Neural progenitor cell (in vitro differentiated cells): ENCODE results near the gene PCCA. TPM values are rescaled to one million over a fixed set of nuclear protein-coding genes. Genes with fewer than 3 reads are reported as not detected.

Source experiments
- DNase-seq: peaks from one replicate; pipeline ENCODE4 v3.0.0-alpha.2; 2016; ENCODE audit warnings: low spot score
- H2AFZ ChIP-seq: fragments of 200-600 bp; sonication (generic); replicated peaks from 2 replicates; pipeline ENCODE4 v1.6.1; 2016; ENCODE audit warnings: antibody characterized with exemption
- H3F3A ChIP-seq: fragments of 200-600 bp; sonication (generic); 2 replicates; pipeline ENCODE4 v1.6.1; 2016; ENCODE audit warnings: antibody characterized with exemption, low read depth
- H3K27ac ChIP-seq: fragments of 200-600 bp; sonication (generic); 2 replicates; pipeline ENCODE4 v1.5.1; 2016; ENCODE audit warnings: mild to moderate bottlenecking
- H3K27me3 ChIP-seq: fragments of 200-600 bp; sonication (generic); 2 replicates; pipeline ENCODE4 v1.6.1; 2016; ENCODE audit warnings: mild to moderate bottlenecking, moderate library complexity
- H3K36me3 ChIP-seq: fragments of 200-600 bp; sonication (generic); 2 replicates; pipeline ENCODE4 v1.5.1; 2016
- H3K4me1 ChIP-seq: fragments of 200-600 bp; sonication (generic); 2 replicates; pipeline ENCODE4 v1.6.1; 2016; ENCODE audit warnings: mixed run types
- H3K4me2 ChIP-seq: fragments of 200-600 bp; sonication (generic); 2 replicates; pipeline ENCODE4 v1.6.1; 2016
- H3K4me3 ChIP-seq: fragments of 200-600 bp; sonication (generic); 2 replicates; pipeline ENCODE4 v1.5.1; 2016
- H3K79me2 ChIP-seq: fragments of 200-600 bp; sonication (generic); 2 replicates; pipeline ENCODE4 v1.6.1; 2016; ENCODE audit warnings: low read depth
- H3K9ac ChIP-seq: fragments of 200-600 bp; sonication (generic); 2 replicates; pipeline ENCODE4 v1.6.1; 2016
- H3K9me3 ChIP-seq: fragments of 200-600 bp; sonication (generic); 2 replicates; pipeline ENCODE4 v1.5.1; 2016; ENCODE audit warnings: low read depth
- H4K20me1 ChIP-seq: fragments of 200-600 bp; sonication (generic); 2 replicates; pipeline ENCODE4 v1.6.1; 2016; ENCODE audit warnings: low read depth
- H3K27ac Mint-ChIP-seq: 3 replicates; pipeline ENCODE4 v1.8.0; 2021; ENCODE audit warnings: mixed read lengths
- H3K27me3 Mint-ChIP-seq: 2 replicates; pipeline ENCODE4 v1.8.0; 2022; ENCODE audit warnings: low read depth, mild to moderate bottlenecking, inconsistent platforms, moderate library complexity, mixed read lengths; ENCODE audit not compliant: insufficient read depth
- H3K36me3 Mint-ChIP-seq: 3 replicates; pipeline ENCODE4 v1.8.0; 2021; ENCODE audit warnings: mixed read lengths
- H3K4me1 Mint-ChIP-seq: 3 replicates; pipeline ENCODE4 v1.8.0; 2021; ENCODE audit warnings: mixed read lengths
- H3K4me3 Mint-ChIP-seq: 3 replicates; pipeline ENCODE4 v1.8.0; 2021; ENCODE audit warnings: mild to moderate bottlenecking, moderate library complexity, mixed read lengths
- H3K9me3 Mint-ChIP-seq: 3 replicates; pipeline ENCODE4 v1.8.0; 2020; ENCODE audit warnings: mixed read lengths
- EZH2 ChIP-seq: fragments of 200-600 bp; sonication (generic); IDR thresholded peaks from 2 replicates; pipeline ENCODE4 v1.6.1; 2017; ENCODE audit warnings: antibody characterized with exemption, mild to moderate bottlenecking, moderate library complexity
- EZH2phosphoT487 ChIP-seq: fragments of 200-600 bp; sonication (generic); IDR thresholded peaks from 2 replicates; pipeline ENCODE4 v1.6.1; 2017; ENCODE audit warnings: antibody characterized with exemption
- total RNA-seq: library from RNA; depleted of rRNA; stranded (reverse); fragments of >200 nt; gene quantifications from 2 replicates; pipeline ENCODE4 v1.2.3, GENCODE V29; 2015; ENCODE audit warnings: low replicate concordance
- TF ChIP-seq, protein P1 (sequence below): fragments of 200-600 bp; sonication (generic); IDR thresholded peaks from 2 replicates; pipeline ENCODE4 v1.5.1; 2017; ENCODE audit warnings: antibody characterized with exemption, mild to moderate bottlenecking

PCCA gene
- total RNA-seq, 1 donor from 2014 or later = 60.6 TPM

DNA sequence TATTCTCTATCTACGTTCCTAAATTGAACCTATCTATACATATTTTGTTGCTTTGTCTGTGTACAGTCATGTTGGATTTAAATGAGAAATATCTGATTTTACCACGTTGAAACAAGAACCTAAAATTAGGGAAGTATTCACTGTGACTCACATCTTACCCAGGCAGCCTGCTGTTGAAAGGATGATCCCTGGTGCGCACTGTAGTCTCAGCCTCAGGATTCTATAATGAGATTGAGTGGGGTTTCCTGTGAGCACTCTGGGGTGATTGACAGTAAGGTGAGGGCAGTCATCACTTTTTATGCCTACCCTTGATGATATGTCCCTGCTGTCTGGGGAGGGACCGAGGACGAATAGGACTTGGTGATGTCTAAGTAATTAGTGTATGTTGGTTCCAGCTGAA, 35.4 kb downstream of the PCCA start:
- H3F3A ChIP-seq = peaks cover 11% of the 10 kb centered on the region
- H3K9me3 ChIP-seq = no peaks in the 10 kb centered on the region
- no peak overlapping the region for H3K27ac ChIP-seq
- Mint-ChIP-seq H3K4me3 (no peak overlapping the region), H3K4me1 (no peaks in the 10 kb centered on the region), H3K9me3 (peaks cover 23% of the 10 kb centered on the region), H3K27ac (no peak overlapping the region), H3K36me3 (peaks cover 50% of the 10 kb centered on the region), H3K27me3 (peaks cover 3% of the 10 kb centered on the region)
- peaks cover 12% of the 10 kb centered on the region for H3K36me3 ChIP-seq
- no peak overlapping the region for H3K4me2 ChIP-seq
- no peak overlapping the region for H2AFZ ChIP-seq
- H3K27me3 ChIP-seq = no peaks in the 10 kb centered on the region
- no peak for DNase-seq
- H3K4me3 ChIP-seq = no peak overlapping the region
- H3K9ac ChIP-seq = no peak overlapping the region
- H3K4me1 ChIP-seq = no peaks in the 10 kb centered on the region
- TF ChIP-seq EZH2 = no peak
- TF ChIP-seq, protein P1, sequence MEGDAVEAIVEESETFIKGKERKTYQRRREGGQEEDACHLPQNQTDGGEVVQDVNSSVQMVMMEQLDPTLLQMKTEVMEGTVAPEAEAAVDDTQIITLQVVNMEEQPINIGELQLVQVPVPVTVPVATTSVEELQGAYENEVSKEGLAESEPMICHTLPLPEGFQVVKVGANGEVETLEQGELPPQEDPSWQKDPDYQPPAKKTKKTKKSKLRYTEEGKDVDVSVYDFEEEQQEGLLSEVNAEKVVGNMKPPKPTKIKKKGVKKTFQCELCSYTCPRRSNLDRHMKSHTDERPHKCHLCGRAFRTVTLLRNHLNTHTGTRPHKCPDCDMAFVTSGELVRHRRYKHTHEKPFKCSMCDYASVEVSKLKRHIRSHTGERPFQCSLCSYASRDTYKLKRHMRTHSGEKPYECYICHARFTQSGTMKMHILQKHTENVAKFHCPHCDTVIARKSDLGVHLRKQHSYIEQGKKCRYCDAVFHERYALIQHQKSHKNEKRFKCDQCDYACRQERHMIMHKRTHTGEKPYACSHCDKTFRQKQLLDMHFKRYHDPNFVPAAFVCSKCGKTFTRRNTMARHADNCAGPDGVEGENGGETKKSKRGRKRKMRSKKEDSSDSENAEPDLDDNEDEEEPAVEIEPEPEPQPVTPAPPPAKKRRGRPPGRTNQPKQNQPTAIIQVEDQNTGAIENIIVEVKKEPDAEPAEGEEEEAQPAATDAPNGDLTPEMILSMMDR = no peak
- TF ChIP-seq EZH2phosphoT487 = no peak
- H4K20me1 ChIP-seq = no peaks in the 10 kb centered on the region
- no peaks in the 10 kb centered on the region for H3K79me2 ChIP-seq

DNA sequence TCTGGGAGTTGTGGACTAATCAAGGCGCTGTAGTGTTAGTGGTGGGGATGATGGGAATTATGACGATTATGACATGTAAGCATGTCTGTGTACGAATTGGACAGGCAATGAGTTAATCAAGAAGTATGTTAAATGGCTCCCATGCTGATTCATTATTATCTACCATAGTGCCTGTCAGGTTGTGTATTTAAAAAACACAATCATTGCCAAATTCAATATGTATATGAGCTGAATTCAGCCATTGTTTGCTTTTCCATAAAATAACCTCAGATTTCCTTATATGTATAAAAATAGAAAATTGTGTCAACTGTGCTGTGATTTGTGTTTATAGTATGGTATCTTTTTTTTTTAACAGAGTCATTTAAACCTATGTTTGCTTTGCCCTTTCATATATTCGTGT, 37.1 kb downstream of the PCCA start:
- Histone ChIP-seq H3K36me3 (peaks cover 9% of the 10 kb centered on the region), H3K9ac (no peak overlapping the region), H3K27ac (no peak overlapping the region), H3K9me3 (no peaks in the 10 kb centered on the region), H3K4me2 (no peak overlapping the region), H3K79me2 (peaks cover 9% of the 10 kb centered on the region), H2AFZ (no peak overlapping the region), H3K4me3 (no peak overlapping the region), H3K27me3 (no peaks in the 10 kb centered on the region), H3K4me1 (peaks cover 3% of the 10 kb centered on the region), H3F3A (peaks cover 12% of the 10 kb centered on the region), H4K20me1 (no peaks in the 10 kb centered on the region)
- H3K9me3 Mint-ChIP-seq = peaks cover 12% of the 10 kb centered on the region
- peaks cover 3% of the 10 kb centered on the region for H3K27me3 Mint-ChIP-seq
- H3K4me3 Mint-ChIP-seq = no peak overlapping the region
- no peak overlapping the region for H3K27ac Mint-ChIP-seq
- peaks cover 39% of the 10 kb centered on the region for H3K36me3 Mint-ChIP-seq
- peaks cover 5% of the 10 kb centered on the region for H3K4me1 Mint-ChIP-seq
- DNase-seq = no peak
- TF ChIP-seq EZH2 (no peak), EZH2phosphoT487 (no peak)
- TF ChIP-seq, protein P1 = no peak

DNA sequence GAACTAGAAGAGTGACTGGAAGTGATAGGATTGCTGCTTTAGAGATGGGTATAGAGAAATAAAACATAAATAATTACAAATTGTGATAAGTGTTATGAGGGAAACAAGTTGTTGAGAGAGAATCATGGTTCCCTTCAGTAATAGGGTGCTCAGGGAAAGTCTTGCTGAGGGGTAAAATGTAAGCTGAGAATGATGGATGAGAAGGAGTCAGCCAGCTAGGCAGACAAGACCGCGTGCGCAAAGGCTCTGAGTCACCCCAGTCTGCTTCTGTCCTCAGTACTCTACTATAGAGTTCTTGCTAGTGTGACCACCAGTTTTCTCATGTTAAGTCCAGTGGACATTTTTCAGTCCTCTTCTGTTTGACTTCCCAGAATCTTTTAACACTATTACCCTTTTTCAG, 39.5 kb downstream of the PCCA start:
- peaks cover 5% of the 10 kb centered on the region for H3K4me1 ChIP-seq
- no peak overlapping the region for H3K9ac ChIP-seq
- no peak overlapping the region for H3K4me3 ChIP-seq
- H3K36me3 ChIP-seq = no peaks in the 10 kb centered on the region
- no peak for DNase-seq
- peaks cover 10% of the 10 kb centered on the region for H3K79me2 ChIP-seq
- H3K27me3 ChIP-seq = no peaks in the 10 kb centered on the region
- no peak overlapping the region for H2AFZ ChIP-seq
- no peak overlapping the region for H3K27ac ChIP-seq
- H4K20me1 ChIP-seq = no peaks in the 10 kb centered on the region
- no peak overlapping the region for H3K27ac Mint-ChIP-seq
- no peaks in the 10 kb centered on the region for H3K9me3 ChIP-seq
- H3K27me3 Mint-ChIP-seq = no peaks in the 10 kb centered on the region
- TF ChIP-seq EZH2phosphoT487 (no peak), EZH2 (no peak)
- TF ChIP-seq, protein P1 = no peak
- peaks cover 5% of the 10 kb centered on the region for H3K4me1 Mint-ChIP-seq
- no peaks in the 10 kb centered on the region for H3K9me3 Mint-ChIP-seq
- H3K4me3 Mint-ChIP-seq = no peak overlapping the region
- no peak overlapping the region for H3K4me2 ChIP-seq
- H3F3A ChIP-seq = peaks cover 5% of the 10 kb centered on the region
- peaks cover 30% of the 10 kb centered on the region for H3K36me3 Mint-ChIP-seq

DNA sequence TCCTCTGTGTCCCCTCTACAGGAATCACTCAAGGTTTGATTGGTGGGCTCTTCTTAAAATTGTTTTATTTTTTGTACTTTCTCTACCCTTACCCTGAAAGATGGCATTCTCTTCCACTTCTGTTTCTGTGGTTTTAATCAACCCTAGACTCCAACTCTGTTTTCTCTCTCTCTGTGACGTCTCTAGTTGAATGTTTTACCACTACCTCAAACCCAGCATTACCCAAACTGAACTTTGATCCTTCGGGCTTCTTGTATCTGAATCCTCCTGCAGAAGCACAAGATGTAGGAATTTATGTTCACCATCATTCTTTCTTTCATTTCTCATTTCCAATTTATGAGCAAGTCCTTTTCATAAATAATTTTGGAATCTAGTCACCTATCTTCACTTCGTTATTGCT, 39.9 kb downstream of the PCCA start:
- peaks cover 14% of the 10 kb centered on the region for H3K79me2 ChIP-seq
- no peak overlapping the region for H3K4me3 ChIP-seq
- H3K4me2 ChIP-seq = no peak overlapping the region
- peaks cover 5% of the 10 kb centered on the region for H3F3A ChIP-seq
- peaks cover 5% of the 10 kb centered on the region for H3K4me1 Mint-ChIP-seq
- no peaks in the 10 kb centered on the region for H3K27me3 ChIP-seq
- H3K4me3 Mint-ChIP-seq = no peak overlapping the region
- H3K36me3 ChIP-seq = no peaks in the 10 kb centered on the region
- H3K9me3 Mint-ChIP-seq = no peaks in the 10 kb centered on the region
- no peak overlapping the region for H3K27ac ChIP-seq
- H3K9ac ChIP-seq = no peak overlapping the region
- H3K4me1 ChIP-seq = peaks cover 5% of the 10 kb centered on the region
- no peaks in the 10 kb centered on the region for H3K27me3 Mint-ChIP-seq
- no peaks in the 10 kb centered on the region for H4K20me1 ChIP-seq
- no peaks in the 10 kb centered on the region for H3K9me3 ChIP-seq
- H2AFZ ChIP-seq = no peak overlapping the region
- no peak for DNase-seq
- H3K27ac Mint-ChIP-seq = no peak overlapping the region
- peaks cover 26% of the 10 kb centered on the region for H3K36me3 Mint-ChIP-seq
- TF ChIP-seq EZH2 (no peak), EZH2phosphoT487 (no peak)
- TF ChIP-seq, protein P1 = no peak
